Measurements from ENCODE around the gene MSL1. TPM values are rescaled to one million over a fixed set of nuclear protein-coding genes. Genes with fewer than 3 reads are reported as not detected.

Gene MSL1
- total RNA-seq, 1 donor from 2014 or later, result 135 TPM

- H3K4me1 Mint-ChIP-seq, result peaks cover 58% of the 10 kb centered on the region
- H3K9me3 Mint-ChIP-seq, result no peaks in the 10 kb centered on the region
- no peaks in the 10 kb centered on the region for H3K27me3 Mint-ChIP-seq (ENCODE audit: low read depth)
- DNase-seq (ENCODE audit: low spot score in 2 of 2, unreplicated experiment in 2 of 2), result no peak
- H3K27ac Mint-ChIP-seq, result peak overlapping the region; percentile 86
- H3K36me3 Mint-ChIP-seq, result peaks cover 6% of the 10 kb centered on the region
- TF ChIP-seq CTCF (IDR thresholded peaks at IDR 0.05; ENCODE audit: unreplicated experiment), result no peak
- no peak overlapping the region for H3K4me3 Mint-ChIP-seq
These were observed 47.6 kb upstream of the MSL1 start for GRCh38 chr17:40074175-40074512.

GRCh38 chr17:40074871-40075200 is 46.9 kb upstream of the MSL1 start:
- TF ChIP-seq CTCF (IDR thresholded peaks at IDR 0.05; ENCODE audit: unreplicated experiment), result no peak
- H3K36me3 Mint-ChIP-seq, result peaks cover 6% of the 10 kb centered on the region
- DNase-seq (ENCODE audit: low spot score in 2 of 2, unreplicated experiment in 2 of 2), result no peak
- H3K27me3 Mint-ChIP-seq (ENCODE audit: low read depth), result no peaks in the 10 kb centered on the region
- H3K4me3 Mint-ChIP-seq, result no peak overlapping the region
- H3K9me3 Mint-ChIP-seq, result no peaks in the 10 kb centered on the region
- H3K4me1 Mint-ChIP-seq, result peaks cover 51% of the 10 kb centered on the region
- H3K27ac Mint-ChIP-seq, result peak overlapping the region; percentile 31

- no peaks in the 10 kb centered on the region for H3K27me3 Mint-ChIP-seq (ENCODE audit: low read depth)
- peak in 1 of 2 experiments; percentile 50 for DNase-seq (ENCODE audit: low spot score in 2 of 2, unreplicated experiment in 2 of 2)
- no peak overlapping the region for H3K4me3 Mint-ChIP-seq
- peaks cover 45% of the 10 kb centered on the region for H3K4me1 Mint-ChIP-seq
- H3K36me3 Mint-ChIP-seq, result peaks cover 6% of the 10 kb centered on the region
- H3K9me3 Mint-ChIP-seq, result no peaks in the 10 kb centered on the region
- H3K27ac Mint-ChIP-seq, result peak overlapping the region; percentile 30
- TF ChIP-seq CTCF (IDR thresholded peaks at IDR 0.05; ENCODE audit: unreplicated experiment), result peak; percentile 97
These were observed 46.4 kb upstream of the MSL1 start for GRCh38 chr17:40075201-40075941.

GRCh38 chr17:40075942-40076498 is 45.8 kb upstream of the MSL1 start:
- Mint-ChIP-seq H3K4me3 (no peak overlapping the region), H3K4me1 (peaks cover 39% of the 10 kb centered on the region), H3K27ac (no peak overlapping the region), H3K9me3 (no peaks in the 10 kb centered on the region), H3K27me3 (ENCODE audit: low read depth) (no peaks in the 10 kb centered on the region), H3K36me3 (peaks cover 8% of the 10 kb centered on the region)
- DNase-seq (ENCODE audit: low spot score in 2 of 2, unreplicated experiment in 2 of 2), result no peak
- no peak for TF ChIP-seq CTCF (IDR thresholded peaks at IDR 0.05; ENCODE audit: unreplicated experiment)

GRCh38 chr17:40076591-40076990 is 45.2 kb upstream of the MSL1 start:
- no peaks in the 10 kb centered on the region for H3K9me3 Mint-ChIP-seq
- peaks cover 33% of the 10 kb centered on the region for H3K4me1 Mint-ChIP-seq
- no peaks in the 10 kb centered on the region for H3K27me3 Mint-ChIP-seq (ENCODE audit: low read depth)
- no peak overlapping the region for H3K27ac Mint-ChIP-seq
- TF ChIP-seq CTCF (IDR thresholded peaks at IDR 0.05; ENCODE audit: unreplicated experiment), result no peak
- no peak for DNase-seq (ENCODE audit: low spot score in 2 of 2, unreplicated experiment in 2 of 2)
- no peak overlapping the region for H3K4me3 Mint-ChIP-seq
- peaks cover 8% of the 10 kb centered on the region for H3K36me3 Mint-ChIP-seq
